H1 (cell line): ENCODE measurements around the gene HDGFL3. TPM values are rescaled to one million over a fixed set of nuclear protein-coding genes. Genes with fewer than 3 reads are reported as not detected.

Experiments
- CTCF ChIA-PET: fragments of 300-600 bp; sonication (Branson Sonifier 250); formaldehyde crosslinking; loops from one replicate; lab custom pipeline; 2021; ENCODE audit not compliant: partially characterized antibody; lab: Charles Lee
- POLR2A ChIA-PET: fragments of 300-600 bp; sonication (Branson Sonifier 250); formaldehyde crosslinking; loops from one replicate; lab custom pipeline; 2021; ENCODE audit warnings: inconsistent platforms; ENCODE audit not compliant: partially characterized antibody; lab: Charles Lee
- DNase-seq, 2 experiments: peaks; one replicate each; pipeline versions ENCODE4 v3.0.0 to v3.0.0-alpha.2; 2010 to 2022; ENCODE audit warnings: low spot score in 2 of 2, low read depth in 1 of 2, mixed read lengths in 1 of 2
- FAIRE-seq: peaks from 2 replicates; lab custom pipeline; 2011; peaks lifted over from hg19 to GRCh38; lab: Jason Lieb, UNC
- H2AFZ ChIP-seq: 2 replicates; pipeline ENCODE4 v1.8.1; 2012; ENCODE audit warnings: low read length, inconsistent platforms
- H2AK5ac ChIP-seq: 2 replicates; pipeline ENCODE4 v1.6.1; 2013; ENCODE audit warnings: low read depth, low read length
- H2BK120ac ChIP-seq: replicated peaks from 2 replicates; pipeline ENCODE3; 2013; ENCODE audit warnings: low read depth, low read length, inconsistent platforms
- H2BK12ac ChIP-seq: 2 replicates; pipeline ENCODE4 v1.6.1; 2013; ENCODE audit warnings: low read depth, low read length
- H2BK15ac ChIP-seq: 2 replicates; pipeline ENCODE4 v1.6.1; 2013; ENCODE audit warnings: low read length
- H2BK20ac ChIP-seq: 2 replicates; pipeline ENCODE4 v1.6.1; 2013; ENCODE audit warnings: low read length
- H2BK5ac ChIP-seq: 2 replicates; pipeline ENCODE4 v1.6.1; 2013; ENCODE audit warnings: low read depth, low read length
- H3K14ac ChIP-seq: 2 replicates; pipeline ENCODE4 v1.6.1; 2013; ENCODE audit warnings: inconsistent platforms; ENCODE audit not compliant: insufficient read length
- H3K18ac ChIP-seq: 2 replicates; pipeline ENCODE4 v1.6.1; 2013; ENCODE audit warnings: low read length; ENCODE audit errors: extremely low read depth
- H3K23ac ChIP-seq: 2 replicates; pipeline ENCODE4 v1.6.1; 2013; ENCODE audit warnings: inconsistent platforms; ENCODE audit not compliant: insufficient read length
- H3K23me2 ChIP-seq: 2 replicates; pipeline ENCODE4 v1.6.1; 2013; ENCODE audit warnings: low read depth, low read length
- H3K27ac ChIP-seq: 2 replicates; pipeline ENCODE4 v1.6.1; 2011; ENCODE audit warnings: low read depth, low read length, inconsistent platforms
- H3K27me3 ChIP-seq, 4 experiments: replicated peaks in 1 of 4; 1 replicate in 1 of 4; 2 replicates in 3 of 4; pipeline versions ENCODE4 v1.6.1 to v1.8.1; 2011 to 2013; ENCODE audit warnings: low read length in 3 of 4, mild to moderate bottlenecking in 3 of 4, inconsistent platforms in 2 of 4, mixed read lengths in 2 of 4, moderate library complexity in 1 of 4; ENCODE audit not compliant: control insufficient read depth in 3 of 4, insufficient read depth in 3 of 4; ENCODE audit errors: extremely low read depth in 1 of 4
- H3K36me3 ChIP-seq, 4 experiments: 2 replicates each; pipeline versions ENCODE4 v1.6.1 to v1.8.1; 2011 to 2013; ENCODE audit warnings: mild to moderate bottlenecking in 4 of 4, low read length in 3 of 4, moderate library complexity in 2 of 4, control low read depth in 1 of 4, inconsistent platforms in 1 of 4; ENCODE audit not compliant: insufficient read depth in 4 of 4, control insufficient read depth in 2 of 4
- H3K4ac ChIP-seq: replicated peaks from 2 replicates; pipeline ENCODE3; 2013; ENCODE audit warnings: low read length, low read depth, mixed read lengths, inconsistent platforms; ENCODE audit not compliant: insufficient read length
- H3K4me1 ChIP-seq, 4 experiments: replicated peaks in 1 of 4; 1 replicate in 1 of 4; 2 replicates in 3 of 4; pipeline versions ENCODE4 v1.6.1 to v1.8.1; 2011 to 2013; ENCODE audit warnings: low read length in 3 of 4, inconsistent platforms in 2 of 4, mixed read lengths in 1 of 4; ENCODE audit not compliant: insufficient read depth in 4 of 4, control insufficient read depth in 3 of 4
- H3K4me2 ChIP-seq, 2 experiments: 2 replicates each; pipeline versions ENCODE4 v1.6.1 to v1.8.1; 2011 to 2013; ENCODE audit warnings: low read depth in 2 of 2, low read length in 2 of 2, control low read depth in 1 of 2, inconsistent platforms in 1 of 2, mild to moderate bottlenecking in 1 of 2; ENCODE audit not compliant: insufficient read depth in 1 of 2
- H3K4me3 ChIP-seq, 4 experiments: fragments of 200-600, 300-600 bp in 1 of 4; sonication (generic), shearing (Covaris generic), sonication (Bioruptor Twin) in 1 of 4; 2 replicates each; pipeline versions ENCODE4 v1.5.1 to v1.8.1; 2011 to 2016; ENCODE audit warnings: low read length in 4 of 4, low read depth in 3 of 4, control low read depth in 2 of 4, inconsistent platforms in 2 of 4, mild to moderate bottlenecking in 2 of 4, mixed read lengths in 1 of 4, moderate library complexity in 1 of 4; ENCODE audit not compliant: insufficient read depth in 2 of 4; ENCODE audit errors: extremely low read depth in 1 of 4
- H3K56ac ChIP-seq: replicated peaks from 2 replicates; pipeline ENCODE3; 2013; ENCODE audit warnings: low read depth, mild to moderate bottlenecking, mixed read lengths, low read length, inconsistent platforms; ENCODE audit not compliant: insufficient read length
- H3K79me1 ChIP-seq: 2 replicates; pipeline ENCODE4 v1.6.1; 2013; ENCODE audit warnings: low read depth, low read length, control low read depth
- H3K79me2 ChIP-seq, 2 experiments: 2 replicates each; pipeline versions ENCODE4 v1.6.1 to v1.8.1; 2012 to 2013; ENCODE audit warnings: low read length in 2 of 2, mild to moderate bottlenecking in 2 of 2, inconsistent platforms in 1 of 2; ENCODE audit not compliant: insufficient read depth in 2 of 2, control insufficient read depth in 1 of 2
- H3K9ac ChIP-seq, 4 experiments: replicated peaks in 1 of 4; 1 replicate in 1 of 4; 2 replicates in 3 of 4; pipeline versions ENCODE4 v1.6.1 to v1.8.1; 2011 to 2013; ENCODE audit warnings: low read depth in 3 of 4, low read length in 3 of 4, control low read depth in 2 of 4, mild to moderate bottlenecking in 2 of 4, moderate library complexity in 2 of 4, inconsistent platforms in 1 of 4; ENCODE audit errors: extremely low read depth in 1 of 4
- H3K9me3 ChIP-seq, 2 experiments: 2 replicates each; pipeline versions ENCODE4 v1.6.1 to v1.8.1; 2012 to 2013; ENCODE audit warnings: mild to moderate bottlenecking in 2 of 2, moderate library complexity in 2 of 2, control low read depth in 1 of 2, inconsistent platforms in 1 of 2, low read depth in 1 of 2, low read length in 1 of 2, mixed read lengths in 1 of 2; ENCODE audit not compliant: insufficient read depth in 2 of 2
- H4K20me1 ChIP-seq, 2 experiments: replicated peaks in 1 of 2; 2 replicates each; pipeline versions ENCODE3 to v1.8.1; 2011 to 2013; ENCODE audit warnings: inconsistent platforms in 2 of 2, low read length in 2 of 2, mild to moderate bottlenecking in 1 of 2; ENCODE audit not compliant: insufficient read depth in 2 of 2, control insufficient read depth in 1 of 2
- H4K5ac ChIP-seq: 2 replicates; pipeline ENCODE4 v1.6.1; 2013; ENCODE audit warnings: low read length, low read depth, mixed read lengths, inconsistent platforms; ENCODE audit not compliant: insufficient read length
- H4K8ac ChIP-seq: 2 replicates; pipeline ENCODE4 v1.8.0; 2013; ENCODE audit warnings: mild to moderate bottlenecking, moderate library complexity, low read length, inconsistent platforms; ENCODE audit not compliant: insufficient read depth; ENCODE audit errors: extremely low read depth
- H4K91ac ChIP-seq: replicated peaks from 2 replicates; pipeline ENCODE3; 2013; ENCODE audit warnings: low read length, mixed read lengths, inconsistent platforms; ENCODE audit not compliant: insufficient read length
- CTBP2 ChIP-seq: IDR thresholded peaks from 2 replicates; pipeline ENCODE4 v1.7.0; 2011; ENCODE audit warnings: borderline replicate concordance, mild to moderate bottlenecking, moderate library complexity, mixed read lengths, low read length; ENCODE audit not compliant: insufficient read depth, insufficient read length
- JUND ChIP-seq: IDR thresholded peaks from 2 replicates; pipeline ENCODE4 v1.6.1; 2011; ENCODE audit warnings: mild to moderate bottlenecking, improper control_type of control experiment, low read length
- KDM4A ChIP-seq: IDR thresholded peaks from one replicate; pipeline ENCODE4 v1.7.1; 2012; ENCODE audit warnings: low read depth, mild to moderate bottlenecking, moderate library complexity, low read length, inconsistent platforms; ENCODE audit not compliant: severe bottlenecking
- NANOG ChIP-seq: IDR thresholded peaks from 2 replicates; pipeline ENCODE4 v1.6.1; 2011; ENCODE audit warnings: low read length, low read depth, mild to moderate bottlenecking, inconsistent platforms; ENCODE audit not compliant: insufficient read depth, poor library complexity, severe bottlenecking
- PHF8 ChIP-seq: fragments of 200-600 bp; sonication (generic); conservative IDR thresholded peaks from 2 replicates; pipeline ENCODE4 v1.7.1; 2012; ENCODE audit warnings: low read depth, mild to moderate bottlenecking, inconsistent platforms, low read length, moderate library complexity
- RNF2 ChIP-seq: fragments of 200-900, 300-1000 bp; sonication (generic); IDR thresholded peaks from 2 replicates; pipeline ENCODE4 v1.7.1; 2016; ENCODE audit warnings: borderline replicate concordance, low read depth, mild to moderate bottlenecking, antibody characterized with exemption, low read length; ENCODE audit not compliant: poor library complexity, severe bottlenecking; ENCODE audit errors: missing control alignments
- SIRT6 ChIP-seq: IDR thresholded peaks from one replicate; pipeline ENCODE4 v1.7.1; 2012; ENCODE audit warnings: low read length, inconsistent platforms
- TCF12 ChIP-seq: IDR thresholded peaks from 2 replicates; pipeline ENCODE4 v1.6.1; 2011; ENCODE audit warnings: low read depth, mild to moderate bottlenecking, low read length
- TEAD4 ChIP-seq: IDR thresholded peaks from 2 replicates; pipeline ENCODE4 v1.6.1; 2012; ENCODE audit warnings: low read depth, low read length, inconsistent platforms, mixed read lengths
- whole genome bisulfite sequencing, 2 experiments: shearing (Covaris generic) in 1 of 2; methylation state at CpG; one replicate each; pipeline versions ENCODE4 v1.1.6 to v1.1.7; 2013 to 2015; ENCODE audit warnings: low lambda C conversion rate in 2 of 2, mixed read lengths in 2 of 2, inconsistent platforms in 1 of 2, low coverage in 1 of 2, missing lambda C conversion rate in 1 of 2; ENCODE audit not compliant: insufficient replicate concordance in 2 of 2, insufficient coverage in 1 of 2, insufficient read length in 1 of 2; ENCODE audit errors: extremely low coverage in 1 of 2, missing lambda C conversion rate in 1 of 2; 5-methylcytosine and 5-hydroxymethylcytosine counted together
- polyA plus RNA-seq, 7 experiments: library from polyadenylated mRNA; depleted of rRNA in 3 of 7; stranded (reverse) in 5 of 7; unstranded in 2 of 7; fragments of >200 nt in 5 of 7; fragments of 200-250 nt in 2 of 7; gene quantifications; 1 replicate in 5 of 7; 2 replicates in 1 of 7; 4 replicates in 1 of 7; pipeline versions ENCODE4 v1.2.1 to v1.2.3, GENCODE V29; 2011 to 2013; ENCODE audit warnings: missing spikeins in 2 of 7, mixed read lengths in 2 of 7
- total RNA-seq: library from RNA; stranded (reverse); fragmentation: NEBNext Ultra II Directional; extraction: Animal tissue kit (Norgen Biotek cat#: 25700); gene quantifications from 2 replicates; pipeline ENCODE4 v1.2.1, GENCODE V29; 2021
- TF ChIP-seq, protein P1 (sequence below): IDR thresholded peaks from 2 replicates; pipeline ENCODE4 v1.6.1; 2012; ENCODE audit warnings: low read length, inconsistent platforms
- TF ChIP-seq, protein P2 (sequence below): IDR thresholded peaks from 2 replicates; pipeline ENCODE4 v1.6.1; 2012; ENCODE audit warnings: inconsistent platforms

HDGFL3 gene
- total and polyA plus RNA-seq, 2 of the 8 experiments (the other 6 are each of a cell fraction or from before 2014, with no cell fraction given) = 14.1 to 149 TPM

DNA sequence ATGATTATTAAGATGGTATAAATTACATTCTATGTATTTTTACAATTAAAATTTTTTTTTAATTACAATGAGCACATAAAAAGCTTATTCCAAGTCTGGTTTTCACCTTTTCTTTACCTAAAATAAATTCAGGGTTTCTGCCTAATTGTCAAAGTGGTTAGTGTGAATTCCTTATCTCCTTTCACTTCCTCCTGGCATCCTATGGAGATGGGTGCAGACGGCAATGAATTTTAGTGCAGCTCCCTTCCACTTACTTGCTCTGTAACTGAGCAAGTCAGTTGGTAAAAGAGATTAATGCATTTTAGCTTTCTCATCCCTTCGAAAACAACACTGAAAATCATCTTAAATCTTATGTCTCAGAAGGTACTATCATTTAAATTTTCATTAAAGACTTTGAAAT lies 13.1 kb downstream of the HDGFL3 start:
- H2BK12ac ChIP-seq = no peak overlapping the region
- POLR2A ChIA-PET = interaction anchor here (1.0 kb wide), 1 partner anchor 12 kb away, joined by 8 read pairs; no protein-coding TSS in a partner anchor
- H4K5ac ChIP-seq = no peak overlapping the region
- H3K18ac ChIP-seq = no peak overlapping the region
- DNase-seq = no peak
- peaks cover 3 to 6% of the 10 kb centered on the region in 2 experiments for H4K20me1 ChIP-seq
- H3K79me2 ChIP-seq = peaks cover 12 to 99% of the 10 kb centered on the region in 2 experiments
- no peak overlapping the region for H3K9ac ChIP-seq
- WGBS, 2 experiments = 61% methylated on average over 2 of the region's 2 CpGs; no CpG with 5 or more reads in 1 of the 2 experiments
- no peaks in the 10 kb centered on the region for H3K9me3 ChIP-seq
- no peaks in the 10 kb centered on the region for H3K27me3 ChIP-seq
- no peak overlapping the region for H4K91ac ChIP-seq
- no peak overlapping the region for H2BK5ac ChIP-seq
- CTCF ChIA-PET = no interaction called here
- 0 out of 8 replicates have a peak overlapping the region, but pooled peaks of 1 of the 4 experiments have one; percentile 2 for H3K4me3 ChIP-seq
- H3K4me2 ChIP-seq = peak overlapping the region in 1 of 2 experiments; percentile 2; a peak in 1 of 4 replicates
- H2BK120ac ChIP-seq = no peak overlapping the region
- no peak overlapping the region for H2AFZ ChIP-seq
- H3K79me1 ChIP-seq = no peaks in the 10 kb centered on the region; the same call in 1 of the 2 replicates
- FAIRE-seq = no peak
- no peaks in the 10 kb centered on the region for H3K36me3 ChIP-seq
- H3K56ac ChIP-seq = no peak overlapping the region
- no peak overlapping the region for H2BK20ac ChIP-seq
- H3K23ac ChIP-seq = no peak overlapping the region
- no peak overlapping the region for H2BK15ac ChIP-seq
- H2AK5ac ChIP-seq = no peak overlapping the region
- H4K8ac ChIP-seq = no peak overlapping the region
- H3K23me2 ChIP-seq = no peaks in the 10 kb centered on the region
- H3K14ac ChIP-seq = no peak overlapping the region
- no peak overlapping the region for H3K4ac ChIP-seq
- H3K4me1 ChIP-seq = peaks cover 0 to 7% (median 2%) of the 10 kb centered on the region in 4 experiments; a peak in 3 of 7 replicates
- no peak overlapping the region for H3K27ac ChIP-seq
- TF ChIP-seq, protein P1, sequence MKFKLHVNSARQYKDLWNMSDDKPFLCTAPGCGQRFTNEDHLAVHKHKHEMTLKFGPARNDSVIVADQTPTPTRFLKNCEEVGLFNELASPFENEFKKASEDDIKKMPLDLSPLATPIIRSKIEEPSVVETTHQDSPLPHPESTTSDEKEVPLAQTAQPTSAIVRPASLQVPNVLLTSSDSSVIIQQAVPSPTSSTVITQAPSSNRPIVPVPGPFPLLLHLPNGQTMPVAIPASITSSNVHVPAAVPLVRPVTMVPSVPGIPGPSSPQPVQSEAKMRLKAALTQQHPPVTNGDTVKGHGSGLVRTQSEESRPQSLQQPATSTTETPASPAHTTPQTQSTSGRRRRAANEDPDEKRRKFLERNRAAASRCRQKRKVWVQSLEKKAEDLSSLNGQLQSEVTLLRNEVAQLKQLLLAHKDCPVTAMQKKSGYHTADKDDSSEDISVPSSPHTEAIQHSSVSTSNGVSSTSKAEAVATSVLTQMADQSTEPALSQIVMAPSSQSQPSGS = no peak
- no peak for TF ChIP-seq TCF12
- TF ChIP-seq JUND = no peak
- TF ChIP-seq PHF8 = no peak
- TF ChIP-seq NANOG = no peak
- no peak for TF ChIP-seq TEAD4
- TF ChIP-seq KDM4A = no peak
- no peak for TF ChIP-seq CTBP2
- TF ChIP-seq SIRT6 = no peak
- TF ChIP-seq, protein P2, sequence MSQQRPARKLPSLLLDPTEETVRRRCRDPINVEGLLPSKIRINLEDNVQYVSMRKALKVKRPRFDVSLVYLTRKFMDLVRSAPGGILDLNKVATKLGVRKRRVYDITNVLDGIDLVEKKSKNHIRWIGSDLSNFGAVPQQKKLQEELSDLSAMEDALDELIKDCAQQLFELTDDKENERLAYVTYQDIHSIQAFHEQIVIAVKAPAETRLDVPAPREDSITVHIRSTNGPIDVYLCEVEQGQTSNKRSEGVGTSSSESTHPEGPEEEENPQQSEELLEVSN = no peak
- TF ChIP-seq RNF2 = no peak
